HG02970 (cell line): ENCODE results near the gene ISM1.

Experiments
- ATAC-seq: cut with Tn5 transposase; IDR thresholded peaks from one replicate; pipeline ENCODE4 v1.9.1; 2021; ENCODE audit warnings: mild to moderate bottlenecking, moderate library complexity, moderate number of reproducible peaks; ENCODE audit not compliant: unreplicated experiment, low FRiP score

The ISM1 gene

DNA sequence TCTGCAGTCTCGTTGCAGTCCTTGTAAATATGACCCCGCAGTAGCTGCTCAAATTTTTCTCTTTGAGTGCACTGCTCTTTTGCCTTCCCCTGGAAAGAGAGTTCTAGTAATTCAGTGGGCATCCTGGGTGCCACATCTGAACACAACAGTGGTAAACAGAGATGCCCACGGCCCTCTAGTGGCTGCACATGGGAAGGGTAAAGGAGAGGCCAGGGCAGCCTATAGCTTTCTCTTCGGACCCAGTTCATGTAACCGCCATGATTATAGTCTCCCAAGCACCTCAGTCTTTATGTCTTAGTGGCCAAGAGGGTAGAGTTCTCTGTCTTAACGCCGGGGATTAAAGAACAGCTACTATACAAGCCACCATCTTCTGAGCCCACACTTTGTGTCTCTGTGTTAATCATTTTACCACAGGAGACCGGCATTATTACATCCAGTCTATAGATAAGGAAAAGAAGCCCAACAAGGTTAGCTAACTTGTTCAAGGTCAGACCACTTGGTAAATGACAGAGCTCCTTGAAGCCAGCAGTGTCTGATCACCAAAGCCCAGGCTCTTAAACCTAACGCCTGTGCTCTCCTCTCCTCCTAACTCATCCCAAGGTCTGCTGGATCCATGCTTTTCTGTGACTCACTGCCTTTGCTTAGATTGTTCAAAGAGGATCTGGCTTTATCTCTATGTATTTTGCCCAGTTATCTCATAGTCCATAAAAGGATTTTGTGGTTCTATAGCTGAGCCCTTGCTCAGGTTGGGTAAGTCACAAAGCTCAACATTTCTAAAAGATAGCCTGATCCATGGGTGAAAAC, 81.8 kb downstream of the ISM1 start:
- no peak for ATAC-seq

DNA sequence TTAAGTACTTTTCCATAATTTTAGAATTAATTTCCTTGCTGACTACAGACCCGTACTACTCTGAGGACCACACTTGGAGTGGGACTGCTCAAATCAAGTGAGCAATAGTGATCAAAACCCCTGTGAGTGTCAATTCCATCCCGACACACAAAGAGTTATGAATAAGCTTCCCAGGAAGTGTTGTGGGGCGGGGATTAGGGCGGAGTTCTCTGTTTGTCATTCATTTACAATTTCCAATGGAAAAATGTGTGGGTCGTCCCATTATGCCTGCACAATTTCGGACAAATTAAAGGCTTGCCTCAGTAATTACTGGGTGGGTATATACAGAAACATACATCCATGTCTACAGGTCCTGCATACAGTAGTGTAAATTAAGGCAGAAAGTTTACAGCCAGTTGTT, 84.2 kb downstream of the ISM1 start:
- no peak for ATAC-seq

- no peak for ATAC-seq
Observed at GRCh38 chr20:13307562-13308163, 86.6 kb downstream of the ISM1 start.

- no peak for ATAC-seq
Observed at GRCh38 chr20:13312300-13312699, 91.2 kb downstream of the ISM1 start.

GRCh38 chr20:13313201-13313600, 92.1 kb downstream of the ISM1 start:
- no peak for ATAC-seq

GRCh38 chr20:13317439-13317838, 96.4 kb downstream of the ISM1 start:
- ATAC-seq, result no peak

DNA sequence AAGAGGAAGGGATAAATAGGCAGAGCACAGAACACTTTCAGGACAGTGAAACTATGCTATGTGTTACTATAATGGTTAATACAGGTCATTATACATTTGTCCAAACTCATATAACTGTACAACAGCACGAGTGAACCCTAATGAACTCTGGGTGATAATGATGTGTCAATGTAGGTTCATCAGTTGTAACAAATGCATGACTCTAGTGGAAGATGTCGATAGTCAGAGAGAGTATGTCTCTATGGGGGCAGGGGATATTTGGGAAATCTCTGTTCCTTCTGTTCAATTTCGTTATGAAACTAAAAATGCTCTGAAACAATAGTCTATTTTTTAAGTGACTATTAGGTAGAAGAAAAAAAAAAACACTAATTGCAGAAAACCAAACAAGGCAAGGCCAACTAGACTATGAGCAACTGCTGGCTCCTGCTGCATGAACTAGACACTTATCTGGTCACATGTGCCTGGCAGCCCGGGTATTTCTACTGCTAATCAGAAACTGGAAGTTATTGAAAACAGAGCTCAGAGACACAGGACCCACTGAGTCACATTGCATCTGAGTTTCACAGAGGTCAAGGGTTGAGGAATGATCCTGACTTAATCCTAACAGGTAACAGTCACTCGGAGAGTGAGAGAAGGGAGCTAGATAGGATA, 97.9 kb downstream of the ISM1 start:
- no peak for ATAC-seq

- ATAC-seq, result no peak
Observed at GRCh38 chr20:13320702-13321101, 99.6 kb downstream of the ISM1 start.

DNA sequence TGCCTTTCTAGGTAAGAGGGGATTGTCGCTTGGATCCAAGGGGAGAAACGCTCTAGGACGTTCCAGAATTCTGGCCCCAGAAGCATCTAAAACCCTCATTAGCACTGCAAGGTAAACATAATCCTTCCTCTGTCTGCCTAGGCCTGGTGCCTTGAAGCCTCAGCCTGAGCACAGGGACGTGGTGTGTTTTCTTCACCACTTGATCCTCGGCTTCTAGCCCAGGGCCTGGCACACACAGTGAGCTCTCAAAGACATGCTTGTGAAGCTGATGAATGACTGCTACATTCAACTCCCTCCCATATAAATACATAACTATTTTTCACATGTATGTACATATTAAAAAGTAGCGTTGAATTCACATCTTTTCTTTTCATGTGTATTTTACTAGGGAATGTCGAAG, 100.3 kb downstream of the ISM1 start:
- no peak for ATAC-seq

DNA sequence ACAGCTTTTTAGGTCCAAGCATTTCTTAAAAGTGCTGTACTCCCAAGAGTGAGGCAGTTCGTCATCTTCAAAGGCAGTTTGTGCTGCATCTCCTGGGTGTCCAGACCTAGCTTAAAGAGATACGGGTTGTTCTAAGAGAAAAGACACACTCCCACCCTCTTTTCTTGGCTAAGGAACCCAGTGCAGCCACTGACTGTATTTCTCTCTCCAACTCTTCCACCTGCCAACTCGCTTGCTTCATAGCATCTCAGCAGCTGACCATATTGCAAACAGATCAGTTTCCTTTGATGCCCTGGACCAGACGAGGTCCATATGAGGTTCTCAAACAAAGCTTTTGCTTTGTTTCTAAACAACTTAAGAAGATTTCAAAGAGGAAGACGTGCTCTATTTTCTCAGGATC, 101.1 kb downstream of the ISM1 start:
- ATAC-seq, result no peak

DNA sequence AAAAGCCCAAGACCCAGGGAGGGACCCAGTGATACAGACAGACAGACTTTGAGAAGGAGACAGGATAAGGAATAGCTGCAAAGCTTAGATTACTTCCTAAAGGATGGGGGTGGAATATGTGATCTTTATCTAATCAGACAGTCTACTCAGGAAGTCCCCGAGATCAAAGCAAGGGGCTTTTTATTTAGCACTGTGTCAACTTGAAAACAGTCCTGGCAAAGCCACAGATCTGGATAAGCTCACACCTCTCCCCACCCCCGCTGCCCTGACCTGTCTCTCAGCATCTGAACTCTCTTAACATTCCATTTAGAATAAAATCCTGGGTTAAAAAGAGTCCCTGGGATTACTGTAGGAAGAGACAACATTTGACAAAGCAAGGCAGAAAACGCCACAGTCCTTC, 101.5 kb downstream of the ISM1 start:
- ATAC-seq, result no peak

GRCh38 chr20:13325033-13325432, 104.0 kb downstream of the ISM1 start:
- ATAC-seq, result no peak

DNA sequence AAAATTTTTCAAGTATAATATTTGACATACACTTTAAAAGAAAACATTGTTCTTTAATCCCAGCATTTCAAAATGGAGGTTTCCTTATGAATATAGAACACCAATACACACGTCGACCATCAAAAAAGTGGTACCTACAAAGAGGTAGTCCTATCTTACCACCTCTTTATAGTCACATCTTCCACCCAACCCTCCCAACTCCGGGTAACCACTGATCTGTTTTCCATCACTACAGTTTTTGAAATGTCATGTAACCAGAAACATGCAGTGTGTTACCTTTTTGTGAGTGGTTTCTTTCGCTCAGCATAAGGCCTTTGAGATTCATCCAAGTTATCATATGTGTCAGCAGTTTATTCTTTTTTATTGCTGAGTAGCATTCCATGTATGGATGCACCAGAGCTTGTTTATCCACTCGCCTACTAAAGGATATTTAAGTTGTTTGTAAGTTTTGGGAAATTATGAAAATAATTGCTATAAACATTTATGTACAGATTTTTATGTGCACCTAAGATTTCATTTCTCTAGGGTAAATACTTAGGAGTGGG, 104.8 kb downstream of the ISM1 start:
- no peak for ATAC-seq

- no peak for ATAC-seq
Observed at GRCh38 chr20:13331536-13331935, 110.5 kb downstream of the ISM1 start.

DNA sequence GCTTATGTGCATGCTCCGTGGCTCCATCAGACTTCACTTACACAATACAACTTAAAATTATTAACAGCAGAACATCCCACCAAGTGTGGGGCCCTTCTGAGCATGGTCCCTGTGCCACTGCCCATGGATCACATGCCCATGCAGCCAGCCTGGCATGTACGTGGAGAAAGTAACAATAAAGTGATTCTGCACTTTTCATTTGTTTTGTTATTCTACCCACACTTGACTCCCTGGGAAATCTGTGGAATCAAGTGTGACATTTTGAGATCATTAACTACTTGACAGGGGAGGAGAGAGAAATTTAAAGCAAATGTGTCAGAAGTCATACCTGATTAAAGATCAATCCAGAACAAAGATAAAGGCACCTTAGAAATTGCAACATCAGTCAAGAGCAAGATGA, 112.0 kb downstream of the ISM1 start:
- ATAC-seq, result no peak

DNA sequence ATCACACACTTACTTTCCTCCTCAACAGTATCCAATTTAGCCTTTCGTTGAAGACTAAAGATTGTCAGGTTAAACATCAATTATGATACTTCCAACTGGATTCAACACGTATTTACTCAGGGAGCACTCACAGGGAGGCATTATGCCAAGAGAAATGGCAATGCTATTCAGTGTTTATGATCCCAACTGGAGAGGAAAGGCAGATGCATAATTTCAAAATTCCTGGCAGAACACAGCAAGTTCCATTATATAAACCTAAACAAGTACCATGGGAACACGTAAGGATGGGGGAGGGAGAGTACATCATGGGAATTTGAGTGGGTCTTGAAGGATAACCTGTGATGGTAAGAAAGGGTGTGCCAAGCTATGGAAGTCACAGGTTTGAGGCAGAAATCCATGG, 112.7 kb downstream of the ISM1 start:
- no peak for ATAC-seq

DNA sequence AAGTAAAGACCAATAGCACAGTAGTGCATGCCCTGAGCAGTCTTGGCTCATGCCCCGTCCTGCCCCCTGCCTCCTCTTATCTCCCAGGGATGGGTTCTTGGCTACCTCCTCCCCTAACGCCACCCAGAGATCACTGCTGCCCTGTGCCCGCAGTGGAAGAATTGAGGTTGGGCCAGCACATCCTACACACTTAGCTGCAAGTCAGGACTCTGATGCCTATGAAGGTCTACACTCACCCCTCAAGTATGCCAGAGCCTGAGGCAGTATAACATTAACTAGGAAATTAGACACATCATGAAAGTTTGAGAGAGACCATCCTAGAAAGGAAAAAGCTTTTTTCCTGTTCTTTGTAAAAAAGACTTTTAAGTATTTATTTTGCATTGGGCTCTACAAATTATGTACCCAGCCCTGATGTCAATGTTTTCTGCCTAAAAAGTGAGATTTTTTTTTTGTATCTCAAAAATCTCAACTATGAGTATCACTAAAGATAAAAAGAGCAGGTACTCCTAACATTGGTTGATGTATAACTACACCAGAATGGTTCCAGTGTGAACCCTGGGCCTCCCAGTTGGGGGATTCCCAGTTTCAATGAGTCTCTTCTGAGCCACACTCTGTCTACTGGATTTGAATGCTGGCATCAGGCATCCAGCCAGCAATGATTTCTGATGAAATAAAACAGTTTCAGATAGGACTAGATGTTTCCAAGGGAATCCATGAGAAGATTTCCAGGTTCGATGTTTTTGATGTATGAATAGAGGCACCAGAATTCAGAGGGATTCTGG, 115.4 kb downstream of the ISM1 start:
- ATAC-seq, result no peak

GRCh38 chr20:13337090-13337784, 116.2 kb downstream of the ISM1 start:
- no peak for ATAC-seq

- no peak for ATAC-seq
Observed at GRCh38 chr20:13338097-13338661, 117.1 kb downstream of the ISM1 start.

DNA sequence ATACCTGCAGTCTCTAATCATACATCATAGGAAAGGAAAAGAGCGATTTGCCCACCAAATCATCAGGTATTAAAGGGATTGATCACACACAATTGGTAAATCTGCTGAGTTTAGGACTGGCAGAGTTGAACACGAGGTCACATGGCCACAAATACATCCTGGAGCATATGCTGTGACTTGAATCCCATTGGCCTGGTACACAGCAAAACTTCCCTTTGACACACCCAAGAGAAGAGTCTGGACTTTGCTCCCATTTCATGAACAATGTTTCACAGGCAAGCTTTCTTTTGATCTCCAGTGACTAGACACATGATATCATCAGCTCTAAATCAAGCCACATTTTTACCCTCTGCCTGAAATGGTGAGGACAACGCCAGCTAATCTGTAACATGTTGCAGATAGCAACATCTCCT, 117.9 kb downstream of the ISM1 start:
- no peak for ATAC-seq
